ENCODE data around the gene SBK1. TPM values are rescaled to one million over a fixed set of nuclear protein-coding genes. Genes with fewer than 3 reads are reported as not detected.

Gene SBK1
- total RNA-seq, 1 experiment from 2014 or later, result 4.4 TPM

- H3K4me3 Mint-ChIP-seq (ENCODE audit: low read depth, unreplicated experiment), result no peak overlapping the region
- no peaks in the 10 kb centered on the region for H3K27me3 Mint-ChIP-seq (ENCODE audit: unreplicated experiment)
- CTCF ChIA-PET, result no interaction called here
- H3K4me1 Mint-ChIP-seq (ENCODE audit: low read depth, unreplicated experiment), result peaks cover 7% of the 10 kb centered on the region
- no peak overlapping the region for H3K27ac Mint-ChIP-seq (ENCODE audit: unreplicated experiment)
- no peaks in the 10 kb centered on the region for H3K9me3 Mint-ChIP-seq (ENCODE audit: low read depth, unreplicated experiment)
- intact Hi-C loops (cut with micrococcal nuclease; ENCODE audit: unreplicated experiment), result no loop called here
- DNase-seq, result no peak
- BruUV-seq (replicated peaks), result no TSS peak
- H3K36me3 Mint-ChIP-seq (ENCODE audit: insufficient read depth, unreplicated experiment), result peaks cover 9% of the 10 kb centered on the region
- TF ChIP-seq, protein P1, sequence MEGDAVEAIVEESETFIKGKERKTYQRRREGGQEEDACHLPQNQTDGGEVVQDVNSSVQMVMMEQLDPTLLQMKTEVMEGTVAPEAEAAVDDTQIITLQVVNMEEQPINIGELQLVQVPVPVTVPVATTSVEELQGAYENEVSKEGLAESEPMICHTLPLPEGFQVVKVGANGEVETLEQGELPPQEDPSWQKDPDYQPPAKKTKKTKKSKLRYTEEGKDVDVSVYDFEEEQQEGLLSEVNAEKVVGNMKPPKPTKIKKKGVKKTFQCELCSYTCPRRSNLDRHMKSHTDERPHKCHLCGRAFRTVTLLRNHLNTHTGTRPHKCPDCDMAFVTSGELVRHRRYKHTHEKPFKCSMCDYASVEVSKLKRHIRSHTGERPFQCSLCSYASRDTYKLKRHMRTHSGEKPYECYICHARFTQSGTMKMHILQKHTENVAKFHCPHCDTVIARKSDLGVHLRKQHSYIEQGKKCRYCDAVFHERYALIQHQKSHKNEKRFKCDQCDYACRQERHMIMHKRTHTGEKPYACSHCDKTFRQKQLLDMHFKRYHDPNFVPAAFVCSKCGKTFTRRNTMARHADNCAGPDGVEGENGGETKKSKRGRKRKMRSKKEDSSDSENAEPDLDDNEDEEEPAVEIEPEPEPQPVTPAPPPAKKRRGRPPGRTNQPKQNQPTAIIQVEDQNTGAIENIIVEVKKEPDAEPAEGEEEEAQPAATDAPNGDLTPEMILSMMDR (IDR thresholded peaks at IDR 0.05; ENCODE audit: unreplicated experiment), result no peak
Observed at GRCh38 chr16:28319476-28320022, 27.2 kb downstream of the SBK1 start.

DNA sequence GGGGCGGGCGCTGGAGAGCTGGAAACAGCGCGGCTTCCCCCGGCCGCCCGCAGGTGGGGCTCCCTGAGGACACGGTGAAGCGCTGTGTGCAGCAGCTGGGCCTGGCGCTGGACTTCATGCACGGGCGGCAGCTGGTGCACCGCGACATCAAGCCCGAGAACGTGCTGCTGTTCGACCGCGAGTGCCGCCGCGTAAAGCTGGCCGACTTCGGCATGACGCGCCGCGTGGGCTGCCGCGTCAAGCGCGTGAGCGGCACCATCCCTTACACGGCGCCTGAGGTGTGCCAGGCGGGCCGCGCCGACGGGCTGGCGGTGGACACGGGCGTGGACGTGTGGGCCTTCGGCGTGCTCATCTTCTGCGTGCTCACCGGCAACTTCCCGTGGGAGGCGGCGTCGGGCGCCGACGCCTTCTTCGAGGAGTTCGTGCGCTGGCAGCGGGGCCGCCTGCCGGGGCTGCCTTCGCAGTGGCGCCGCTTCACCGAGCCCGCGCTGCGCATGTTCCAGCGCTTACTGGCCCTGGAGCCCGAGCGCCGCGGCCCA is 27.8 kb downstream of the SBK1 start:
- Mint-ChIP-seq H3K27ac (ENCODE audit: unreplicated experiment) (no peak overlapping the region), H3K36me3 (ENCODE audit: insufficient read depth, unreplicated experiment) (peaks cover 9% of the 10 kb centered on the region), H3K4me3 (ENCODE audit: low read depth, unreplicated experiment) (no peak overlapping the region), H3K9me3 (ENCODE audit: low read depth, unreplicated experiment) (no peaks in the 10 kb centered on the region), H3K27me3 (ENCODE audit: unreplicated experiment) (no peaks in the 10 kb centered on the region), H3K4me1 (ENCODE audit: low read depth, unreplicated experiment) (peaks cover 7% of the 10 kb centered on the region)
- TF ChIP-seq, protein P1 (IDR thresholded peaks at IDR 0.05; ENCODE audit: unreplicated experiment), result no peak
- intact Hi-C loops (cut with micrococcal nuclease; ENCODE audit: unreplicated experiment), result no loop called here
- BruUV-seq (replicated peaks), result no TSS peak
- DNase-seq, result no peak
- CTCF ChIA-PET, result no interaction called here

GRCh38 chr16:28320741-28321140 is 28.4 kb downstream of the SBK1 start:
- intact Hi-C loops (cut with micrococcal nuclease; ENCODE audit: unreplicated experiment), result no loop called here
- CTCF ChIA-PET, result no interaction called here
- H3K36me3 Mint-ChIP-seq (ENCODE audit: insufficient read depth, unreplicated experiment), result peaks cover 9% of the 10 kb centered on the region
- TF ChIP-seq, protein P1 (IDR thresholded peaks at IDR 0.05; ENCODE audit: unreplicated experiment), result no peak
- no TSS peak for BruUV-seq (replicated peaks)
- H3K9me3 Mint-ChIP-seq (ENCODE audit: low read depth, unreplicated experiment), result no peaks in the 10 kb centered on the region
- H3K4me1 Mint-ChIP-seq (ENCODE audit: low read depth, unreplicated experiment), result peaks cover 7% of the 10 kb centered on the region
- H3K27ac Mint-ChIP-seq (ENCODE audit: unreplicated experiment), result no peak overlapping the region
- H3K4me3 Mint-ChIP-seq (ENCODE audit: low read depth, unreplicated experiment), result no peak overlapping the region
- DNase-seq, result no peak
- no peaks in the 10 kb centered on the region for H3K27me3 Mint-ChIP-seq (ENCODE audit: unreplicated experiment)

GRCh38 chr16:28321700-28322411 is 29.5 kb downstream of the SBK1 start:
- CTCF ChIA-PET, result interaction anchor here (0.6 to 1.2 kb wide), 2 partner anchors 40 to 655 kb away, joined by 3 to 4 read pairs; no protein-coding TSS in a partner anchor
- H3K27ac Mint-ChIP-seq (ENCODE audit: unreplicated experiment), result no peak overlapping the region

More at GRCh38 chr16:28321700-28322411, 29.5 kb downstream of the SBK1 start:
- peak; percentile 69 for DNase-seq
- Mint-ChIP-seq H3K9me3 (ENCODE audit: low read depth, unreplicated experiment) (no peaks in the 10 kb centered on the region), H3K36me3 (ENCODE audit: insufficient read depth, unreplicated experiment) (peaks cover 7% of the 10 kb centered on the region), H3K4me1 (ENCODE audit: low read depth, unreplicated experiment) (peaks cover 7% of the 10 kb centered on the region), H3K4me3 (ENCODE audit: low read depth, unreplicated experiment) (no peak overlapping the region), H3K27me3 (ENCODE audit: unreplicated experiment) (no peaks in the 10 kb centered on the region)
- TF ChIP-seq, protein P1 (IDR thresholded peaks at IDR 0.05; ENCODE audit: unreplicated experiment), result peak; percentile 88
- BruUV-seq (replicated peaks), result no TSS peak
- intact Hi-C loops (cut with micrococcal nuclease; ENCODE audit: unreplicated experiment), result no loop called here
